Right ventricle myocardium superior (tissue), 1 donor: Measurements from ENCODE around the gene NCOA7. TPM values are rescaled to one million over a fixed set of nuclear protein-coding genes. Genes with fewer than 3 reads are reported as not detected.

Experiments used
- ATAC-seq: fragments of 200-7000 bp; cut with Tn5 transposase; one replicate; pipeline ENCODE4 v1.9.1; 2020; ENCODE audit warnings: mild to moderate bottlenecking; ENCODE audit not compliant: poor library complexity
- DNase-seq: peaks from one replicate; pipeline ENCODE4 v3.0.0-alpha.2; 2020
- intact Hi-C: fragments of 100-400 bp; cut with DNase I; formaldehyde crosslinking; loops from one replicate; pipeline ENCODE4 v1.11.2; 2022
- long read RNA-seq: library from polyadenylated mRNA; unstranded; transcript quantifications from one replicate; pipeline ENCODE4 v2.0.0, GENCODE V29; 2021
- total RNA-seq: library from RNA; stranded (reverse); fragmentation: NEBNext Ultra II Directional; extraction: Animal tissue kit (Norgen Biotek cat#: 25700); gene quantifications from one replicate; pipeline ENCODE4 v1.2.1, GENCODE V29; 2021
- donor health status: DM: no; HTN: yes; CAD: no; lungs with severe emphysema.

NCOA7 gene, protein sequence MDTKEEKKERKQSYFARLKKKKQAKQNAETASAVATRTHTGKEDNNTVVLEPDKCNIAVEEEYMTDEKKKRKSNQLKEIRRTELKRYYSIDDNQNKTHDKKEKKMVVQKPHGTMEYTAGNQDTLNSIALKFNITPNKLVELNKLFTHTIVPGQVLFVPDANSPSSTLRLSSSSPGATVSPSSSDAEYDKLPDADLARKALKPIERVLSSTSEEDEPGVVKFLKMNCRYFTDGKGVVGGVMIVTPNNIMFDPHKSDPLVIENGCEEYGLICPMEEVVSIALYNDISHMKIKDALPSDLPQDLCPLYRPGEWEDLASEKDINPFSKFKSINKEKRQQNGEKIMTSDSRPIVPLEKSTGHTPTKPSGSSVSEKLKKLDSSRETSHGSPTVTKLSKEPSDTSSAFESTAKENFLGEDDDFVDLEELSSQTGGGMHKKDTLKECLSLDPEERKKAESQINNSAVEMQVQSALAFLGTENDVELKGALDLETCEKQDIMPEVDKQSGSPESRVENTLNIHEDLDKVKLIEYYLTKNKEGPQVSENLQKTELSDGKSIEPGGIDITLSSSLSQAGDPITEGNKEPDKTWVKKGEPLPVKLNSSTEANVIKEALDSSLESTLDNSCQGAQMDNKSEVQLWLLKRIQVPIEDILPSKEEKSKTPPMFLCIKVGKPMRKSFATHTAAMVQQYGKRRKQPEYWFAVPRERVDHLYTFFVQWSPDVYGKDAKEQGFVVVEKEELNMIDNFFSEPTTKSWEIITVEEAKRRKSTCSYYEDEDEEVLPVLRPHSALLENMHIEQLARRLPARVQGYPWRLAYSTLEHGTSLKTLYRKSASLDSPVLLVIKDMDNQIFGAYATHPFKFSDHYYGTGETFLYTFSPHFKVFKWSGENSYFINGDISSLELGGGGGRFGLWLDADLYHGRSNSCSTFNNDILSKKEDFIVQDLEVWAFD
- 12.7 TPM for total RNA-seq
- long read RNA-seq, full-length matches to known transcripts: 2 of 6 reads
- long read RNA-seq, partial matches to known transcripts: 2 of 6 reads
- long read RNA-seq, other reads (novel, unspliced or antisense): 2 of 6 reads

GRCh38 chr6:125790358-125791150, at the start of gene NCOA7:
NCOA7 (plus strand) TSS chr6:125790960; CDS start chr6:125815355, 24,395 bp downstream.
- intact Hi-C loops: no loop called here
- peak; percentile 94 for ATAC-seq
- DNase-seq: peak; percentile 89

DNA sequence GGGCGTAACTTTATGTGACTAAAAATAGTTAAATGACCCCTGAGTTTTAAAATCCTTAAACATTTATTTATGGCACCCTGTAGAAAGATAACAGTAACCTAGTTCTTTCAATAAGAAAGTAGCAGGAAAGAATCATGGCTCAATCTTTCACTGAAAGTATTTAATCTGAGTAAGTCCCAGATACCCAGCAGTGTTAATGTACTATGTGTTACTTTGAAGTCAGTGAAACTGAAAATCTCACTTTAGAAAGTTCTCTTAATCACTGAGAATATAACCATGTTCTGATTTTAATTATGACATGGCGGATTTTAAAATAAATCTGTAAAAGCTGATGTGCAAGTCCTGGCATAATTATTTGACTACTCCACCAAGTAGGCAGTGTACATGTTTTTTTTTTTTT, 49.4 kb upstream of the NCOA7 start:
- ATAC-seq (no peak), DNase-seq (no peak)
- intact Hi-C loops: no loop called here

DNA sequence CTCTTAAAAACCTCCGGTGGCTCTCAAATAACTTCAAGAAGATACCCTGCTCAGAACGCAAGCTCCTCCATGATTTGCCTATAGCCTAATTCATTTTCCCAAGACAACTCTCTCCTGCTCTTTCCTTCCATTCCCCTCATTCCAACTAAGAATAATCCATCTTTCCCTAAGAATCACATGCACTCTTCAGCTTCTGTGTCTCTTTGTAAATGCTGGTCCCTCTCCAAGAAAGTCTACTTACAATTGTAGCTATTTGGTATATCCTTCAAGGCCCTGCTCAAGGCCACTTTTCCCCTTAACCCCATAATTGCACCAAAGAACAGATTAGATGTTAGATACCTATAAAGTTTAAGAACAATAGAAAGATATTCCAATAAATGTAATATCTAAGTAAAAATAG, 48.7 kb upstream of the NCOA7 start:
- no peak for ATAC-seq

GRCh38 chr6:125742464-125743120, 48.2 kb upstream of the NCOA7 start:
- ATAC-seq (no peak), DNase-seq (no peak)
- intact Hi-C loops: no loop called here

More for the DNA sequence above, 48.7 kb upstream of the NCOA7 start:
- DNase-seq: no peak
- intact Hi-C loops: no loop called here

DNA sequence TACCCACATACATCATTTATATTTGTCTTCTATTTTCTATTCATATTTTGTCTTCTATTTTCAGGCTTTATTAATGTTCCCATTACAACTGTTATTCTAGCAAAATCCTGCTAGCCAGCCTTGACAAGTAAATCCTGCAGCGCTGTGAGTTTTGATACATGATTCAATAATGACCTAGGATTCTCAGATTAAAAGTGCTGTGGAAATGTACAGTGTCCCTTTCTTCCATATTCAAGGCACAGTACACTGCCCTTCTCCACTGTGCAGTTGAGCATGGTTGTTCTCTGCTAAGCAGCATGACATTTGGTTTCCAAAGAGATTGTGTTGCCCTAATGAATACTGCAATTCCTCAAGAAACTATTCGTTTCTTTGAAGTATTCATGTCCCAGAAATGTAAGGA, 47.2 kb upstream of the NCOA7 start:
- ATAC-seq (no peak), DNase-seq (no peak)
- intact Hi-C loops: no loop called here

- DNase-seq (peak; percentile 39), ATAC-seq (no peak)
- intact Hi-C loops: loop anchor here (5.0 kb wide), 1 partner anchor 158 kb away; no protein-coding TSS in a partner anchor
Observed at GRCh38 chr6:125745281-125746018, 45.3 kb upstream of the NCOA7 start.

GRCh38 chr6:125746019-125746414, 44.7 kb upstream of the NCOA7 start:
- DNase-seq (no peak), ATAC-seq (no peak)
- intact Hi-C loops: loop anchor here (5.0 kb wide), 1 partner anchor 159 kb away; no protein-coding TSS in a partner anchor

DNA sequence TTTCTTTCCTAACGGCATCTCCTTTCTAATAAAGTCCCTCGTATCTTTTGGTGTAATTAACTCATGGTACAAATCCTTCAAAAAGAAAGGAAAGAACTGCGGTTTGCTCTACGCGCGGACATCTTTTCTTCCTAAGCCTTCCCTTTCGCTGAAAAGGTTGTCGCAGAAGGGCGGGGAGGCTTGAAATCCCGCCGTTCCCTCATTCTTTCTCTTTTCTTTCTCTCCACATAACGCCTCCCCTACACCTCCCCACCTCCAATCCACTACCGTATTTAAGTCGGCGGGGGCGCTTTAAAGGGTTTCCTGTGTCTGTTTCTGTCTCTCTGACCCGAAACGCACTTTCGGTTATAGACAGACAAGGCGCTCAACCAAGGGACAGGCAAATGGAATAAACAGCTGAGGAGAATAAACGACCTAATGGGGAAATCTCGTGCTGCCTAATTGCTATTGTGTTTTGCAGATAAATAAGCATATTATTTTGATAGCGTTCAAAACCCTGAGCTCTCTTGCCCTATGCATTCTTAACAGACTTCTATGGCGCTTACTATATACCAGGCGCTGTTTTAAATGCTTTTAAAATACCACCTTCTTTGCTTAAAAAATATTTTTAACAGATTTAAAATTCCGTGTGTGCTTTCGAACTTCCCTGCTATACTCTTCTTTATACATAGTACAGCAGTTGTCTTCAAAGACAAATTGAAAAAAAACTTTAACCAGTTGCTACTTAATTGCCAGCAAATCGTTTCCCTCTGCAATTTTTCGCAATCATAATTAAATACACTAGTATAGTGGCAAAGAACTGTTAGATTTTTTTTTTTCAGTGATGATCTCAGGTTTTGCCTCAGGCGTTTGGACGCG, 43.8 kb upstream of the NCOA7 start:
- peak; percentile 47 for ATAC-seq
- intact Hi-C loops: loop anchor here (5.0 kb wide), 1 partner anchor 160 kb away; no protein-coding TSS in a partner anchor

GRCh38 chr6:125747589-125748405, 43.0 kb upstream of the NCOA7 start:
- intact Hi-C loops: loop anchor here (5.0 kb wide), 1 partner anchor 160 kb away; no protein-coding TSS in a partner anchor
- DNase-seq (peak; percentile 64), ATAC-seq (peak; percentile 7)

More for the DNA sequence above, 43.8 kb upstream of the NCOA7 start:
- DNase-seq: peak; percentile 76

DNA sequence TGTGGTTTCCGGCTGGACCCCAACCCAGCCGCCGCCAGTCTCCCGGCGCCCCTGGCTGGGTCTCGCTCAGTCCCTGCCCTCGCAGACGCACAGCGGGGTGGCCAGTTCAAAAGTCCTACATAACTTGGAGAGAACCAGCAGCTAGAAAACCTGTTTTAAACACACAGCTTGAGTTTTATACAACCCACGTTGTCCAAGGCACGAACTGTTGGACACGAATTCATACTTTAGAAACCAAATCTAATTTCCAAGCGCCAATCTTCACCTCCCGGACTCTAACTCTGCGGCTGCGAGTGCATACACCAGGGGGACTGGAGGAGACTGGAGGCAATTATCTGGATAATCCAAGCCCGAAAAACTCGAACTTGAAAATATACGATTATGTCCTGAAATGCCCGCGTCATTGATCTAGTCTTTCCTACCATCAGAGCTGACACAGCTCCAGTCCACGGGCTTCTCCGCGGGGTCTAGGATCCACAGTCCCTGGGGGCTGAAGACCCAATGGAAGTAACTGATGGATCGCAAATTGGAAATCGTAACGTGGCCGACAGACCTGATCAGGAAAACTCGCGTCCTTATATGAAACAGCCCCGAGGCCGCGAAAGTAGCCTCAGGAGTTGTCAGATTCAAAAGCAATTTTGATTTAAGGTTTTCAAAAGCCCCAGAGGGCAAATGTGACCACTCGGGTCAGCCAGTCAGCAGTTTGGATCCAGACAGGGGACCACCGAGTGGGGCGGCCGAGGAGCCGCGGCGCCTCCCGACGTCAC, 42.2 kb upstream of the NCOA7 start:
- DNase-seq (no peak), ATAC-seq (peak; percentile 2)
- intact Hi-C loops: loop anchor here (5.0 kb wide), 1 partner anchor 161 kb away; no protein-coding TSS in a partner anchor

DNA sequence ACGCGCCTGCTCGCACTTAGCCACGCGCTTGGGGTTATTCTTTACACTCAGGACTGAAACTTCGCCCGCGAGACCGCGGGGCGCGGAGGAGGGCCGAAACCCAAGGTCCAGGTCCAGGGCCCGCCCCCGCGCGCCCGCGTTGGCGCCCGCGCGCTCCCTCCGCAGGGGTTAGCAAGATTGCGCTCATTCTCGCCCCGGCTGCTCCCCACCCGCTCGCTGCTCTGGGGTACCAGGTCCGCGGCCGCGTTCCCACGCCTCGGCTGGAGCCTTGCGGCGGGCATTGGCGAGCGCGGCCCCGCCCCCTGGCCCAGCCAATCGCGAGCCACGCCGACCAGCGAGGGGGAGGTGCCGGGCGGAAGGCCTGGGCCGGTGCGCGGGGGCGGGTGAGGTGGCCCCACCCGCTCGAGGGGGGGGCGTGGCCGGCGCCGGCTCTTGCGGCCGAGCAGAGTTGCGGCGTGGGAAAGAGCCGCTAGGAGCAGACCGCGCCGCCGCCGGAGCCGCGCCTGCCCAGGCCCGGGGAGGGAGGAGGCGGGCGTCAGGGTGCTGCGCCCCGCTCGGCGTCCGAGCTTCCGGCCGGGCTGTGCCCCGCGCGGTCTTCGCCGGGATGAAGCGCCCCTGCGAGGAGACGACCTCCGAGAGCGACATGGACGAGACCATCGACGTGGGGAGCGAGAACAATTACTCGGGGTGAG, 41.4 kb upstream of the NCOA7 start, which contains the start of gene HEY2:
Gene HEY2 (plus strand): TSS at position 460 of the 692 bp plus-strand sequence. CDS start 145 bp downstream, at position 605.
- intact Hi-C loops: loop anchor here (5.0 kb wide), 1 partner anchor 162 kb away; no protein-coding TSS in a partner anchor
- DNase-seq (peak; percentile 96), ATAC-seq (peak; percentile 84)

- peak; percentile 33 for ATAC-seq
- peak; percentile 52 for DNase-seq
- intact Hi-C loops: loop anchor here (5.0 kb wide), 1 partner anchor 163 kb away; no protein-coding TSS in a partner anchor
Observed at GRCh38 chr6:125749865-125750691, 40.7 kb upstream of the NCOA7 start.
